ENCODE measurements around the gene CD300LG.

DNA sequence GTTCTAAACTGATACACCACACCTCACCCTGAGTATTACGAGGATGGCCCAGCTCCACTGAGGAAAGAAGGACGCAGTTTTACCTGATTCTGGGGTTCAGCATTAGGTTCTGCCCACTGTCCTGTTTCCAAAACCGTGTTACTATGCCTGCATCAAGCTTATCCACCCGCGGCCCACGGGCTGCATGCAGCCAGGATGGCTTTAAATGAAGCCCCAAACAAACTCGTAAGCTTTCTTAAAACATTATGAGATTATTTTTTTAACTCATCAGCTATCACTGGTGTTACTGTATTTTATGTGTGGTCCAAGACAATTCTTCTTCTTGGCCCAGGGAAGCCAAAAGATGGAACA, 4.0 kb upstream of the CD300LG start:
- TF ChIP-seq, protein P1, sequence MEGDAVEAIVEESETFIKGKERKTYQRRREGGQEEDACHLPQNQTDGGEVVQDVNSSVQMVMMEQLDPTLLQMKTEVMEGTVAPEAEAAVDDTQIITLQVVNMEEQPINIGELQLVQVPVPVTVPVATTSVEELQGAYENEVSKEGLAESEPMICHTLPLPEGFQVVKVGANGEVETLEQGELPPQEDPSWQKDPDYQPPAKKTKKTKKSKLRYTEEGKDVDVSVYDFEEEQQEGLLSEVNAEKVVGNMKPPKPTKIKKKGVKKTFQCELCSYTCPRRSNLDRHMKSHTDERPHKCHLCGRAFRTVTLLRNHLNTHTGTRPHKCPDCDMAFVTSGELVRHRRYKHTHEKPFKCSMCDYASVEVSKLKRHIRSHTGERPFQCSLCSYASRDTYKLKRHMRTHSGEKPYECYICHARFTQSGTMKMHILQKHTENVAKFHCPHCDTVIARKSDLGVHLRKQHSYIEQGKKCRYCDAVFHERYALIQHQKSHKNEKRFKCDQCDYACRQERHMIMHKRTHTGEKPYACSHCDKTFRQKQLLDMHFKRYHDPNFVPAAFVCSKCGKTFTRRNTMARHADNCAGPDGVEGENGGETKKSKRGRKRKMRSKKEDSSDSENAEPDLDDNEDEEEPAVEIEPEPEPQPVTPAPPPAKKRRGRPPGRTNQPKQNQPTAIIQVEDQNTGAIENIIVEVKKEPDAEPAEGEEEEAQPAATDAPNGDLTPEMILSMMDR (conservative IDR thresholded peaks at IDR 0.05; ENCODE audit: low read depth, low read length): no peak
- TF ChIP-seq EZH2 (IDR thresholded peaks at IDR 0.05; ENCODE audit: borderline replicate concordance, low read depth, low read length, poor library complexity, severe bottlenecking): no peak
